ENCODE measurements around the gene PAX3.

Gene PAX3

DNA sequence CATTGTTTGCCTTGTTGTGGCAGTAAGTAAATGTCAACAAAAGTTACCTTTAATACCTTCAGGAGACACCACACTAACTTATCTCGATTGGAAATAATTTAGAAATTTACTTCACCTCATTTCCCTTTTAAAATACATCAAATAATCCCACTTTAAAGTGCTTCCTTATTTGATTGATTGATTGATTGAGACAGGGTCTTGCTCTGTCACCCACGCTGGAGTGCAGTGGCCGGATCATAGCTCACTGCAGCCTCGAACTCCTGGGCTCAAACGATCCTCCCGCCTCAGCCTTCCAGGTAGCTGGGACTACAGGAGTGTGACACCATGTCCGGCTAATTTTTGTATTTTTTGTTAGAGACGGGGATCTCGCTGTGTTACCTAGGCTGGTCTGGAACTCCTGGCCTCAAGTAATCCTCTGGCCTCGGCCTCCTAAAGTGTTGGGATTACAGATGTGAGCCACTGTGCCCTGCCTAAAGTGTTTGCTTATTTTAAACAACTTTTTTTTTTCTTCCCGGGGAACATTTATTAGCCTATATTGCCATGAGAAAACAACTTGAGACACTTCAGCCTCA, 12.0 kb upstream of the PAX3 start:
- no peak for DNase-seq (ENCODE audit: low read depth)

DNA sequence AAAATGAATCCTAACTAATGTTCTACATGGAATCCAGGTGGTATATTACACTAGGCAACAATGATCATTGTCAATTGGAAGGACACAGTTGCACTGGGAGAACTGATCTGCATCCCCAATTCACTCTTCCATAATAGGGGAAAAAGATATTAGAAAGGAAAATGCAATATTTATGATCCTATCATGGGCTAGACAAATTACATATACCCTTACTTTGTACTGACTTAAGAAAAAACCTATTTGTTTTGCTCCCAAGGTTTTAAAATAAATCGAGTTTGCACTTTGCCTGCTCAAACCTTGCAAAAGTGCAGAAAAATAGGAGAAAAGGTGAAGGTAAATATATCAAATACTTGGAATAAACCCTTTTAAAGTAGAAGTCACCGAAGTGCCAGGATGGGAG, 11.0 kb upstream of the PAX3 start:
- DNase-seq (ENCODE audit: low read depth) = no peak

- DNase-seq (ENCODE audit: low read depth) = no peak
Measured at GRCh38 chr2:222309361-222309760, 10.6 kb upstream of the PAX3 start.

DNA sequence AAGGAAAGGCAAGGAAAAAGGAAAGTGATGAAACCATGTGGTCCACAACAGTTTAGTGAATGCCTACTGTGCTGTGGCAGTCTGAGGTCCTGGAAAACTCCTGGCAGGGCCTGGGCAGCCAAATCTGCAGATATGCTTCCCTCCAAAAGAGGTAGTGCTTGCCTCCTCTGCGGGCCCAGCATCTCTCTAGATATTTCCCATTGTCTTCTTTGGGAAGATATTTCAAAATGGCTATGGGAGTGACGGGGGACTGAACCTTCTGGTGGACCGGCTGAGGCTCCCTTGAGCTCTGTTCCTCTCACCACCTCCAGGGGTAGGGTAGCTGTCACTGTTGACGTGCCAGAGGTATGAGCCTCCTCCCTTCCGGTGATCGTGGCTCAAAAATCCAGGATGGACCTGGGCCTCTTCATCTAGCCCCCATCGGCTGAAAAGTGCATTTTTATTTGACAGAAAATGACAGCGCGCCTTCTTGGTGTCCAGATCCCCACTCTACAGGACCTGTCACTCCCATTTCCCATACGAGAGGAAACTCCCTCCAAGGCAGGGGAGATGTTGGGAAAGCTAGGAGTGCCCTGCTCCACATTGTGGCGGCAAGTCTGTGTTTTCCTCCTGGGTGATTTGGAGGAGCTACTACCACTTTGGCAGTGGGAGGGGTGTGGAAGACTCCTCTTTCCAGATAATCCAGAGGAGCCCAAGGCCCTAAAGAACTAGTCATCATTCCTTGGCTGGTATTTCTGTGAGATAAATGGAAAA, 9.4 kb upstream of the PAX3 start:
- no peak for DNase-seq (ENCODE audit: low read depth)

DNA sequence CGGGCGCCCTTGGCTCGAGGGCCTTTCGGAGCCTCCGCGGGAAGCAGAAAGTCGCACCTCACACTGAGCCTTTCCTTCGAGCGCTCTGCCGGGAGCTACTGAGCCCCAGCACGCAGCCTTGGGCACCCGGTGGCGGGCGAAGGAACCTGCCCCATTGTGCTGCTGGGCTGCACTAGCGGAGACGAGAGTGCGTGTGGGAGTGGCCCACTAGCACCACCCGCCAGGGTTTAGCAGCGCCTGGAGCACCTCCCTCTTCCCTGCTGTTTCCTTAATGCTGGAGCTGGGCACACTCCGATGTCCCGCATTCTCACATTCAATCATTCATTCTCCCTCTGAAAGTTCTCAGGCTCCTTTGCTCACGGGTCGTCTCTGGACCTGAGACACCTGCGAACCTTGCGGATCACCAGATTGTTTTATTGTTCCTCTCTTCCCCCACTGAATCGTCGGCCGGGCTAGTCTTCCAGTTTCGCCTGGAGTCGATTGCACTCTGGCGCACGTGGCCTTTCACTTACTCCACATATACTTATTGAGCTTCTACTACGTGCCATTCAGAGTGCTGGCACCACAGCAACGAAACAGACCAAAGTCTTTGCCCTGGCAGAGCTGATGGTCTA, 8.5 kb upstream of the PAX3 start:
- no peak for DNase-seq (ENCODE audit: low read depth)

DNA sequence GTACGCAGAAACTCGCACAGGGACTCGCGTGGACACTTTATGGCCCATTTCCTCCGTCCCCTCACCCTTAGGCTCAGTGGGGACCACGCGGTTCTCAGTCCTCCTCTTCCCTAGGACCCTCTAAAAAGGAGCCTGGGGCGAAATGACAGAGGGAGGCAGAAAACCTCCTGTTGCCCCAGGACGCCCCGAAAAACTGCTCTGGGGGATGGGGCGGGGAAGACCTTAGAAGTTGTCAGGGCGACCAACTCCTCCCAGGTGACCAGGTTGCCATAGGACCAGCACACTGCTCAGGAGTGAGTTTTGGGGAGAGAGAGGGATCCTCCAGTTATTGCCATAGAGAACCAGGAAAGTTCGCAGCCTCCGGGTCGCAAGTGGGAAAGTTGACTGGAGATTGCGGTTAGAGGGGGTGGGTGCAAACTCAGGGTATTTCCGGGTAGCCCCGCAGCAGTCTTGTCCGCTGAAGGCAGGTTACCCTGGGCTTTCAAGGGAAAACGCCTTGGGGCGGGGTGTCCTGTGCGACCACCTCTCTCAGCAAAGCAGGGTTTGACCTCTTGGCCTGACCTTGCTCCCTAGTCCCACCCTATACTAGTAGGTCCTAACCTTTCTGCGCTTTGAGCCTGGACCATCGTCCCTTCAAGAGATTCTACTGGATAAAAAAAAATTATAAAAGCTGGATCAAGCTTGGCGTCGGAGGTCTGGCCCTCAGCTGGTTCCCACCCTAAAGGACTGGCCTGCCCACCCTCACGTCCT, 7.8 kb upstream of the PAX3 start:
- DNase-seq (ENCODE audit: low read depth) = no peak

DNA sequence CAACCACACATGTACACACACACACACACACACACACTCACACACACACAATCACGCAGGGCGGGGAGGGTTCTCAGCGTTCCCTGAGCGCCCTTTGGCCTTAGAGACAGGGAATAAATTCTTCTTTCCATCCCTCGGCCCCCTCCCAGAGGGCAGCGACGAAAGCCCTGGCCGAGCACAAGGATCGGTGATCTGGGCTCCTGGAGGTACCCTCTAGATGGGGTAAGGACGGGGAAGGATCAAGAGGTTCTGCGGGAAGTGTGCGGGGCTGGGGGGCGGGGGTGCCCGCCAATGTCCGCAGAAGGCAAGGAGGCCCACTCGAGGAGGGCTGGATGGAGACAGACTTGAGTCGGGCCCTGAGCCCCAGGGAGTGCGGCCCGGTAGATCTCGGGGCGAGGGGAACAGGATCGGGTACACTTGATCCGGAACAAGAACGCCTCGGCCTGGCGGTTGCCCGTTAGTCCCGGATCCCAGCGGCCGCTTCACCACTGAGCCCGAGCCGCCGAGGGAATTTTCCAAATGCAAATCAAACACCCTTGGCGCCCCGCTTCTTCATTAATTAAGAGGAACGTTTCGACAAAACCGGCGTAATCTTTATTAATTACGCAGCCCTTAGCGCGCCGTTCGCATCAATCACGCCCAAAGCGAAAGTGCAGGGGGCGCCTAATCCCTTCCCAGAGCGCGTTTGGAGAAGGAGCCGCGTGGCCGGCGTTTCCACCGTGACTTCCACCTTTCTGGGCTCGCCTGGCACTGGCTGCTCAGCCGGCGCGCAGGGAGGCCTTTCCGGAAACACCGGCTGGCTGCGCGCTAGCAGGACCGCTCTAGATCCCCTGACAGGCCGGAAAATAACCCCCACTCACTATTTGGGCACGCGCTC, 7.0 kb upstream of the PAX3 start:
- no peak for DNase-seq (ENCODE audit: low read depth)

GRCh38 chr2:222304737-222305515, 6.1 kb upstream of the PAX3 start:
- no peak for DNase-seq (ENCODE audit: low read depth)

- no peak for DNase-seq (ENCODE audit: low read depth)
Measured at GRCh38 chr2:222303828-222304736, 5.3 kb upstream of the PAX3 start.

GRCh38 chr2:222303045-222303827, 4.4 kb upstream of the PAX3 start:
- no peak for DNase-seq (ENCODE audit: low read depth)

DNA sequence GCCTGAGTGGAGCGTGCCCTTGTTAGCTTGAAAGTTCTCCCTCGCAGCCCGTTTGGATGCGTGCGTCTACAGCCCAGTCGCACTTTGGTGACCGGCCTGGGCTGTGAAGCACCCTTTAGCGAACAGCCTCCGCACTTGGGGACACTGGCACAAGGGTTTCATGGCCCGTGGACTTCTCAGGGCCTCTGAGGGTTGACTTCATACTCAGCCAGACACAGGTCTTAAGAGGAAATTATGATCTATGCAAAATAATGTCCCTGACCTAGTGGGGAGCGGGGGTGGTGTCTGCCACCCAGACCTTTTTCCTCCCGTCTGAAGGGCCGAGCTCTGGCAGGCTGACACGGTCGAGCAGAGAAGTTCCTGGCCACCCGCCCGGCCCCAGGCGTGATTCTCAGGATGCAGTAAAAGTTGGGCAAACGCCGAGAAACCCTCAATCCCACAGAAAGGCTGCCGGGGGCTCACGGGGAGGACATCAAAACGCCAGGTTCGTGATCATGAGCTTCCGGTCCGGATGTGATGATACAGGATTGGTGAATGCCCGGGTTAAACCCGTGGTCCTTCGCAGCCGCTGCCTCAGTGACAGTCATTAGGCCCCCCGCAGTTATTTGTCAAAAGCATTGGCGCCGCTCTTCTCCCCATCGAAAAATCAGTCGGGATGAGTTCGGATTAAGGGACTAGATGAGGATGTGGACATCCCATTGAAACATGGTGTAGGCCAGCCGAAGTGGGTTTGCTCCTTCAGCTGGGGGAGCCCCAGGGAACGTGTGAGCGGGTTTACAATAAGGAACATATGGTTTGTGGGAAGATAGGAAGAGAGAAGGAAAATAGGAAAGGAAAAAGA, 3.6 kb upstream of the PAX3 start:
- no peak for DNase-seq (ENCODE audit: low read depth)

DNA sequence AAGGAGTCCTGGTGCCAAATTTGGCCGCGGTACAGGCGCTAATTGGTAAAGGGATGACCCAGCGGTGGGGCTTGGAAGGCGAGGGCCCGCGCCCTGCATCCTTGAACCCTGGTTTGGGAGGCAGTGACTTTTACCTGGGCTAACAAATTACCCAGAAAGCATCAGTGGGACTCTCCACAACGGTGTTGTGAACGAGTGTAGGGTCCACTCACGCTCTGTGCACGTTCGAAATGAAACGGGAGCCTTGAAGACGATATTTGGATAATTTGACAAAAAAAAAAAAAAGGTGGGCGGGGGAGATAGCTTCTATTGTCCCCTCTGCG, 3.0 kb upstream of the PAX3 start:
- no peak for DNase-seq (ENCODE audit: low read depth)

DNA sequence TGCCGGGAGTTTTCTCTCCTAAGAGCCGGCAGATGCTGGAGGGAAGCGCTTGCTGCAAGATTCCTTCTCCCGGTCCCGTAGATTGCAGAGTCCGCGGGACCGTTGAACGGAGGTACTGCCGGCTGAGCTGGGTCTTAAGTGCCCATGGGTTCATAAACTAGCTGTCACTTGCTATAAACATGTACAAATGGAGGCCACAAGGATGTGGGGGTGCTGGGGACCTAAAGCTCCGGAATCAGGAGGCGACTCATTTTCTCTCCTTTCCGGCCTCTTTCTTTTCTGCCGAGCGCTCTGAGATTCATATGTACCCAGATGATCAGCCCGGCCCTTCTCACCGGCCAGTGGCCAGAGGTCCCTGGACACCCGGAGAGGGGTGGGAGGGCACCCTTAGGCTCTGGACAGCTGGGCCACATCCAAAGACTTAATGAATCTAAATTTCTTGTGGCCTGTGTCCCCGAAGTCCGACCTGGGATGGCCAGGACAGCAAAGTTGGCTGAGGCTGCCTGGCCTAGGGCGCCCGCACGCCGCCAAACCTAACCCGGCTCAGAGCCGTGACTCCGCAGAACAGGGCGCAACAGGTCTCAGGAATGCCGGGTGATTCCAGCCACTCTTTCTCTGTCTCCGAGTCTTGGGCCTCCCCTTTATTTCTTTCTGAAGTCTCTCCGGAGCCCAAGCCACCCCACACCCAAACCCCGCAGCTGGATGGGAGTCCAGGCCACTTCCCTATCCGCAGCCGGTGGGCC, 2.4 kb upstream of the PAX3 start:
- no peak for DNase-seq (ENCODE audit: low read depth)

- DNase-seq (ENCODE audit: low read depth) = no peak
Measured at GRCh38 chr2:222300726-222301052, 1.9 kb upstream of the PAX3 start.

DNA sequence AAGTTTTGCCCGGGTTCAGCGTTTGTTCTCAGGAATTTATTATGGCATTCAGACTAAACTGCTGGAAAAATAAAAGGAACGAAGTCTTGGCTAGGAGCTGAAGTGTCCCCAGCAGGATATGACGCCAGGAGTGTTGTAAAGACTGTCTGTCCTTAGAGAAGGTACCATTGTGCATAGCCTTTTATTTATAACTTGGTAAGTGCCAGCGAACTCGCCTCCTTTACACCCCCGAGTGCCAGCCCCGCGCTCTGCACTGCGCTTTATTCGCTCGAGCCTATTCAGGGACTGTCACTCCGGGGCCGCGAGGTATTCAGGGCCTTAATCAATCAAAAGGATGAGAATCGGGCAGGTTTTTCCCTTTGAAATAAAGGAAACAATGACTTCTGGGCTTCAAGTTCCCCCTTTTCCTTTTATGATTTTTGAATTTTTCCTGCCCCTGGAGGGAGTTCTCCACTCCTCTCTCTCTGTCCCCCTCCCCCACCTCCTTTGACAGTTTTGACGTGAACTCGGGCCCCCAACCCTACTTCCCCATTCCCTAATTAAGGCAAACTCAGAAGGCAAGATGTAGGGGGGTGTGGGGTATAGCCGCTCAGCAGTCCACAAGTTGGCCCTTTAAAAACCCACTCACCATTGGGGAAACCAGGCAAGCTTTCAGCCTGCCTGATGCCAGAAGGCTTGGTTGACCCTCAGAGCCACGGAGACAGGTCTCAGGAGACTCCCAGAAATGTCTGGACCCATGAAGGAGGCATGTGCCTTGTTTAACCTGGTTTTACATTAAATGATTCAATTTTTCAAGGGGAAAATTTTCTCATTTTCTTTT, 1.3 kb upstream of the PAX3 start:
- no peak for DNase-seq (ENCODE audit: low read depth)

DNA sequence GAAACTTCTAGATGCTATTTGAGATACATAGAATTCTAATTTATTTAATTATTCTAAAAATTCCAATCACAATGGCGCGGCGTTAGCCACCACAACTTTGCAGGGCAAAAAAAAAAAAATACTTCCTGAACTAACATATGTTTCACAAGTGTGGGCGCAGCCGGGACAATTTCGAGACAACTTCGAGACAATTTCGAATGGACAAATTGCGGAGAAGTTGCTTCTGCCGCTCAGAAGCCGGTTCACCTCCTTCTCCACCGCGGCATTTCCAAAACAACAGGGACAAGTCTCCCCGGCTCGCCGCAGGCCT, 842 bp downstream of the PAX3 start:
- no peak for DNase-seq (ENCODE audit: low read depth)

DNA sequence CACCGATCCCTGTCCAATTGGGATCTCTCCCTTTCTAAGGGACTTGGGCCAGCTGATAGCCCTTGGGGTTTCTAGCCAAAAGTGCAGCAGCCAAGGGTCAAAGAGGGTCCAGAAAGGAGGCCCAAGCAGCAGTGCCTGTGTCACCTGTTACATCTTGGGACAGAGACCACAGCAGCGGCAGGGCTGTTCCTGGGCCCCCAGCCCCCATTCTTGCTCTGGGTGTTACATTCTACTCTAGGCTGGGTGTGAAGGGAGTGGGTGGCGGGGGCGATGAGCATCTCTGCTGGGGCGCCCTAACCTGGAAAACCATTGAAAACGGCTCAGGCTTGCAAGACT, 1.2 kb downstream of the PAX3 start:
- no peak for DNase-seq (ENCODE audit: low read depth)

Data from stimulated activated CD8-positive, alpha-beta memory T cell treated with anti-CD3 and anti-CD28 coated beads, Interleukin-7, amount 100 ng/mL, for 24 hours (primary cell).